ENCODE data around the gene CTXND1. TPM values are rescaled to one million over a fixed set of nuclear protein-coding genes. Genes with fewer than 3 reads are reported as not detected.

Gene CTXND1
- total RNA-seq, 1 donor, result not detected

DNA sequence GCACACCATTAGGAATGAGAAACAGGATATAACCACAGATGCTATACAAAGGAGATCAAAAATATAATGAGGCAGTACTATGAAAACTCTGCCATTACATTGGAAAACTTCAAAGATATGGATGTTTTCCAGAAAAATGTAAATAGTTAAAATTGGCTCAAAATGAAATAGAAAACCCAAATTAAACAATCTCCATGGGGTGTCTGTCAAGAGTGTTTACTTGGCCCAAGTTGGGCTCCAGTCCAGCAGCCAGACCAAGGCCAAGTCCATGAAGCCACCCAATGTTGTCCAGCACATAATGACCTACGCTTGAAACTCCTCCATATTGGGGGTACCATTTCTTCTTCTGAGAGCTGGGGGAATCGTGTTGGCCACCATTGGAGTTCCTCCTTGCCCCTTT, 37.1 kb downstream of the CTXND1 start:
- Histone ChIP-seq H4K20me1 (ENCODE audit: insufficient read depth, low read length) (no peaks in the 10 kb centered on the region), H3K79me2 (ENCODE audit: insufficient read depth, low read length) (no peaks in the 10 kb centered on the region), H3K9me3 (ENCODE audit: low read depth, low read length) (no peaks in the 10 kb centered on the region), H3K27me3 (ENCODE audit: insufficient read depth, low read length) (peaks cover 4% of the 10 kb centered on the region), H3K4me1 (ENCODE audit: insufficient read depth, low read length) (no peaks in the 10 kb centered on the region), H3K4me2 (ENCODE audit: insufficient read depth, low read length) (no peak overlapping the region), H3K27ac (ENCODE audit: low read depth, low read length) (no peak overlapping the region), H2AFZ (ENCODE audit: low read length) (no peak overlapping the region), H3K4me3 (ENCODE audit: insufficient read depth, low read length) (no peak overlapping the region), H3K36me3 (ENCODE audit: insufficient read depth, low read length) (no peaks in the 10 kb centered on the region)
- TF ChIP-seq, protein P1, sequence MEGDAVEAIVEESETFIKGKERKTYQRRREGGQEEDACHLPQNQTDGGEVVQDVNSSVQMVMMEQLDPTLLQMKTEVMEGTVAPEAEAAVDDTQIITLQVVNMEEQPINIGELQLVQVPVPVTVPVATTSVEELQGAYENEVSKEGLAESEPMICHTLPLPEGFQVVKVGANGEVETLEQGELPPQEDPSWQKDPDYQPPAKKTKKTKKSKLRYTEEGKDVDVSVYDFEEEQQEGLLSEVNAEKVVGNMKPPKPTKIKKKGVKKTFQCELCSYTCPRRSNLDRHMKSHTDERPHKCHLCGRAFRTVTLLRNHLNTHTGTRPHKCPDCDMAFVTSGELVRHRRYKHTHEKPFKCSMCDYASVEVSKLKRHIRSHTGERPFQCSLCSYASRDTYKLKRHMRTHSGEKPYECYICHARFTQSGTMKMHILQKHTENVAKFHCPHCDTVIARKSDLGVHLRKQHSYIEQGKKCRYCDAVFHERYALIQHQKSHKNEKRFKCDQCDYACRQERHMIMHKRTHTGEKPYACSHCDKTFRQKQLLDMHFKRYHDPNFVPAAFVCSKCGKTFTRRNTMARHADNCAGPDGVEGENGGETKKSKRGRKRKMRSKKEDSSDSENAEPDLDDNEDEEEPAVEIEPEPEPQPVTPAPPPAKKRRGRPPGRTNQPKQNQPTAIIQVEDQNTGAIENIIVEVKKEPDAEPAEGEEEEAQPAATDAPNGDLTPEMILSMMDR (IDR thresholded peaks at IDR 0.05; ENCODE audit: extremely low read depth, low read depth, low read length), result no peak
- DNase-seq (ENCODE audit: insufficient read length, low spot score, missing footprints), result no peak

DNA sequence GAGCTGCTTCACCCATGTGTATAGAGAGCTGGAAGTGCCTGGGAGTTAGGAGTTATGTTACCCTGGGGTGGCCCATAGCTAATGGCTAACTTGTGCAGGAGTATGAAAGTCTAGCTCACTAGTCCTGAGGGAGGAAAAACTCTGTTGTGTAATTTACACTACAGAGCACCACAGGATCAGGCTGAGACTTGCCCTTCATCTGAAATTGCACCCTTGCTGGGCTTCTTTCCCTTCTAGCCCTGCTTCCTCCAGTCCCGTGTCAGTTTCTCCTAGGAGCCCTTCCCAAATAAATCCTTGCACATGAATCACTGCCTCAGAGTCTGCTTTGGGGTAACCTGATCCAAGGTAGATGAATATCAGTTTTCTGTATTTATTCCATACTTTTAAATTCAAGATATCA, 40.0 kb downstream of the CTXND1 start:
- Histone ChIP-seq H2AFZ (ENCODE audit: low read length) (no peak overlapping the region), H3K36me3 (ENCODE audit: insufficient read depth, low read length) (no peaks in the 10 kb centered on the region), H3K9me3 (ENCODE audit: low read depth, low read length) (no peaks in the 10 kb centered on the region), H3K27ac (ENCODE audit: low read depth, low read length) (no peak overlapping the region), H3K79me2 (ENCODE audit: insufficient read depth, low read length) (no peaks in the 10 kb centered on the region), H3K27me3 (ENCODE audit: insufficient read depth, low read length) (peaks cover 19% of the 10 kb centered on the region), H3K4me2 (ENCODE audit: insufficient read depth, low read length) (no peak overlapping the region), H4K20me1 (ENCODE audit: insufficient read depth, low read length) (no peaks in the 10 kb centered on the region), H3K4me3 (ENCODE audit: insufficient read depth, low read length) (no peak overlapping the region), H3K4me1 (ENCODE audit: insufficient read depth, low read length) (no peaks in the 10 kb centered on the region)
- TF ChIP-seq, protein P1 (IDR thresholded peaks at IDR 0.05; ENCODE audit: extremely low read depth, low read depth, low read length), result no peak
- no peak for DNase-seq (ENCODE audit: insufficient read length, low spot score, missing footprints)

DNA sequence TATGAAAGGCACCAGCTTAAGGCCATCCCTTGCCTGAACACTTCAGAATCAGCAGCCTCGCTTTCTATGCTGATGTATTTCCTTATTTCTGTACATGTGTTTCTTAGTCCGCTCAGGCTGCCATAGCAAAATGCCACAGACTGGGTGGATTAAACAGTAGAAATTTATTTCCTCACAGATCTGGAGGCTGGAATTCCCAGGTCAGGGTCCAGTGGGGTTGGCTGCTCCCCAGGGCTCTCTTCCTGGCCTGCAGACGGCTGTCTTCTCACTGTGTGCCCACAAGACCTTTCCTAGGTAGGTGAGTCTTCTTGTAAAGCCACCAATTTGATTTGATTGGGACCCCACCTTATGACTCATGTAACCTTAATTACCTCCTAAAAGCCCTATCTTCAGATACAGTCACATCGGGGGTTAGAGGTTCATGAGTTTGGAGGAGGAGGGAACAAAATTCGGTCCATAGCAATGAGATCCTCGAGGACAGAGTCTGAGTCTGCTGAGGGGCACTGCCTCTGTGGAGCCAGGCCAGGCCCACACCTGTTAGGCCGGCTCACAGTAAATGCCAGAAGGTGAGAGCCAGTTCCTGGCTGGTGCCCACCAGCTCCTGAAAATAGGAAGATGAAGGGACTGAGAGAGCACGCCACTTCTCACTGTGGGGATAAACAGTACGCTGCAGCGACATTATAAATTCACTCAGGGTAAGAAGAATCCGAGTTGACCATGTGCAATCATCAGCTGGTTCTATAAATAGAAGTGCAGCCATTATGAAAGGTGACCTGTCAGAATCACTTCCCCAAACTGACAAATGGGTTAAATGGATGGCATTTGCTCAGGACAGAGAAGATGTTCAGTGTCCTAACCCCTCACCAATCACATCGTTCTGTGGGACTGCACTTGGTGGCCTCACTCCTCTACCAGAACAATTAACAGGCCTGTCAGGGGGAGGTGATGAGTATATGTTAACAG, 41.1 kb downstream of the CTXND1 start:
- Histone ChIP-seq H4K20me1 (ENCODE audit: insufficient read depth, low read length) (no peaks in the 10 kb centered on the region), H3K4me2 (ENCODE audit: insufficient read depth, low read length) (no peak overlapping the region), H2AFZ (ENCODE audit: low read length) (no peak overlapping the region), H3K4me3 (ENCODE audit: insufficient read depth, low read length) (no peak overlapping the region), H3K27me3 (ENCODE audit: insufficient read depth, low read length) (peaks cover 29% of the 10 kb centered on the region), H3K36me3 (ENCODE audit: insufficient read depth, low read length) (no peaks in the 10 kb centered on the region), H3K4me1 (ENCODE audit: insufficient read depth, low read length) (no peaks in the 10 kb centered on the region), H3K27ac (ENCODE audit: low read depth, low read length) (no peak overlapping the region), H3K9me3 (ENCODE audit: low read depth, low read length) (no peaks in the 10 kb centered on the region), H3K79me2 (ENCODE audit: insufficient read depth, low read length) (no peaks in the 10 kb centered on the region)
- DNase-seq (ENCODE audit: insufficient read length, low spot score, missing footprints), result no peak
- TF ChIP-seq, protein P1 (IDR thresholded peaks at IDR 0.05; ENCODE audit: extremely low read depth, low read depth, low read length), result no peak

All from osteoblast (primary cell).